Activated CD4-positive, alpha-beta T cell treated with anti-CD3 and anti-CD28 coated beads, Interleukin-10, Interleukin-2, amounts not matched to agents 100 ng/mL and 50 ng/mL, durations not matched to agents 16 hours and 8 hours (primary cell): ENCODE measurements around the gene TMEM74B.

Experiments
- DNase-seq: peaks from one replicate; pipeline ENCODE4 v3.0.0-alpha.2; 2020

The TMEM74B gene

GRCh38 chr20:1204576-1204975 is 19.8 kb upstream of the TMEM74B start:
- no peak for DNase-seq

- no peak for DNase-seq
Measured at GRCh38 chr20:1204113-1204512, 19.3 kb upstream of the TMEM74B start.

GRCh38 chr20:1203630-1204029 is 18.8 kb upstream of the TMEM74B start:
- DNase-seq: no peak

GRCh38 chr20:1202762-1203504 is 18.2 kb upstream of the TMEM74B start, which contains the start of gene C20orf202:
Gene C20orf202 (plus strand): TSS chr20:1203454. CDS start chr20:1203586, 132 bp downstream.
- DNase-seq: no peak

- DNase-seq: no peak
Measured at GRCh38 chr20:1199964-1200363, 15.2 kb upstream of the TMEM74B start.

GRCh38 chr20:1199212-1199873 is 14.6 kb upstream of the TMEM74B start:
- DNase-seq: no peak

GRCh38 chr20:1198751-1199150 is 14.0 kb upstream of the TMEM74B start:
- no peak for DNase-seq

GRCh38 chr20:1197801-1198200 is 13.0 kb upstream of the TMEM74B start:
- DNase-seq: no peak

GRCh38 chr20:1196634-1197033 is 11.9 kb upstream of the TMEM74B start:
- no peak for DNase-seq

- no peak for DNase-seq
Measured at GRCh38 chr20:1195226-1195625, 10.4 kb upstream of the TMEM74B start.

GRCh38 chr20:1191299-1191698 is 6.5 kb upstream of the TMEM74B start:
- no peak for DNase-seq

GRCh38 chr20:1190847-1191246 is 6.1 kb upstream of the TMEM74B start:
- no peak for DNase-seq

- no peak for DNase-seq
Measured at GRCh38 chr20:1189827-1190226, 5.0 kb upstream of the TMEM74B start.

- DNase-seq: no peak
Measured at GRCh38 chr20:1188347-1188746, 3.6 kb upstream of the TMEM74B start.

- DNase-seq: no peak
Measured at GRCh38 chr20:1187605-1188171, 2.9 kb upstream of the TMEM74B start.

GRCh38 chr20:1186367-1186991 is 1.7 kb upstream of the TMEM74B start:
- DNase-seq: no peak

GRCh38 chr20:1185790-1186334 is 1.1 kb upstream of the TMEM74B start:
- peak; percentile 72 for DNase-seq

- no peak for DNase-seq
Measured at GRCh38 chr20:1185316-1185741, 548 bp upstream of the TMEM74B start.

- no peak for DNase-seq
Measured at GRCh38 chr20:1184260-1184637, 532 bp downstream of the TMEM74B start.

- DNase-seq: no peak
Measured at GRCh38 chr20:1183153-1183552, 1.6 kb downstream of the TMEM74B start.

- no peak for DNase-seq
Measured at GRCh38 chr20:1182106-1182505, 2.7 kb downstream of the TMEM74B start.

- DNase-seq: no peak
Measured at GRCh38 chr20:1180949-1181348, 3.8 kb downstream of the TMEM74B start.

GRCh38 chr20:1178623-1179022 is 6.2 kb downstream of the TMEM74B start:
- no peak for DNase-seq
